Astrocyte of the hippocampus (primary cell): ENCODE results near the gene DHODH.
"Not testable (repeated sequence)": the region's sequence is repeated elsewhere in the genome, so short reads cannot be mapped to it uniquely, and the experiment has no call there.

Experiments
- DNase-seq: peaks from one replicate; pipeline ENCODE4 v3.0.0; 2011; ENCODE audit warnings: low read depth, low spot score

Gene DHODH

GRCh38 chr16:72008424-72009216 lies at the start of gene DHODH:
DHODH (plus strand) TSS chr16:72008744; CDS start chr16:72008765, 21 bp downstream.
- peak; percentile 99 for DNase-seq

GRCh38 chr16:71961066-71962039 lies 47.2 kb upstream of the DHODH start:
- DNase-seq, result peak; percentile 91

DNA sequence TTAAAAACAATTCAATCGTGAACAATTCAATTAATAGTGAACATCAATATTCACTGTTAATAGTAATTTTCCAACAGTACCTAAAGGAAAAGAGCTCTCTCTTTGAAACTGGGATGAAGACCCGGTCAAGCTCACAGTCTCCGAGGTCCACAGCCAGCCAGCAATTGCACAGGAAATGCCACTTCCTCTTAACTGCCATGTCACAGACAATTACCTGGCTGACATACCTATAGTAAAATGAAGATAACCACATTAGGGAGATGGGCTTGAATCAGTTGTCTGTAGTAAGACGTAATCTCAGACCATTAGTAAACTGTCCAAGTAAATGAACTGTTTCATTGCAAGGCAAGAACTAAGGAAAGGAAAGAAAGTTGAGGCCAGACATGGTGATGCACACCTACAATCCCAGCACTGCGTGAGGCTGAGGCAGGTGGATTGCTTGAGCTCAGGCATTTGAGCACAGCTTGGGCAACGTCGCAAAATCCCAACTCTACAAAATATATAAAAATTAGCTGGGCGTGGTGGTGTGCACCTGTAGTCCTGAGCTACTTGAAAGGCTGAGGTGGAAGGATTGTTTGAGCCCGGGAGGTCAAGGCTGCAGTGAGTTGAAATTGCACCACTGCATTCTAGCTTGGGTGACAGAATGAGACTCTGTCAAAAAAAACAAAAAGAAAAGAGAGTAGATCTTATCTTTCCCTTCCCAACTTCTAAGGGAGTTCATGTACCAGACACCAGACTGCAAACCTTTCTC lies 45.2 kb upstream of the DHODH start:
- DNase-seq, result no peak

DNA sequence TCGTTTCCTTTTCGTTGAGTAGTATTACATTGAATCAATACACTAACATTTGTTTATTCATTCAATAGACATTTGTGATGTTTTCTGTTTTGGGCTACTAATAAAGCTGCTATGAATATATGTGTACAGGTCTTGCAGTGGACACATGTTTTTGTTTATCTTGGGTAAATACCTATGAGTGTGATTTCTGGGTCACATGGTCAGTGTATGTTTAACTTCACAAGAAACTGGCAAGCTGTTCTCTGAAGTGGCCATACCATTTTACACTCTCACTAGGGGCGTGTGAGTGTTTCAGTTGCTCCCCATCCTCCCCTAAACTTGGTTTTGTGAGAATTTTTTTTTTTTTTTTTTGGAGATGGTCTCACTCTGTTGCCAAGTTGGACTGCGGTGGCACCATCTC lies 43.3 kb upstream of the DHODH start:
- DNase-seq, result no peak

DNA sequence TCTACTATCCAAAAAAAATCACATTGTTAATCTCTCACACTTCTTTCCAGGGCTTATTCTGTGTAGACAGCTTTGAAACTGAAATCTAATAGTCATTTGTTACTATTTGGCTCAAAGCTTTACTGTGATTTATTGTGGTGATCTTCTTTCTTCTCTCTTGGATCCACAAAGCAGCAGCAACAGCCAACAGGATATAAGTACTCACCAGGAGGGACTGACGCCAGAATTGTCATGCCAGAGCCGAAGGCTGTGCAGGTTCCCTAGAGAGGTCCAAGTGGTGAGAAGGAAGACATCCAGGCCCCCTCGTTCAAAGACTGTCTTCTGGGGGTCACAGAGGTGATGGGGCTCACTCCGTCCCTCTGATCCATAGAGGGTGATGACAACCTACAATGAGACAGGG lies 41.6 kb upstream of the DHODH start:
- no peak for DNase-seq

GRCh38 chr16:71969353-71969752 lies 39.2 kb upstream of the DHODH start:
- no peak for DNase-seq

- no peak for DNase-seq
Measured at GRCh38 chr16:71971571-71971970, 37.0 kb upstream of the DHODH start.

DNA sequence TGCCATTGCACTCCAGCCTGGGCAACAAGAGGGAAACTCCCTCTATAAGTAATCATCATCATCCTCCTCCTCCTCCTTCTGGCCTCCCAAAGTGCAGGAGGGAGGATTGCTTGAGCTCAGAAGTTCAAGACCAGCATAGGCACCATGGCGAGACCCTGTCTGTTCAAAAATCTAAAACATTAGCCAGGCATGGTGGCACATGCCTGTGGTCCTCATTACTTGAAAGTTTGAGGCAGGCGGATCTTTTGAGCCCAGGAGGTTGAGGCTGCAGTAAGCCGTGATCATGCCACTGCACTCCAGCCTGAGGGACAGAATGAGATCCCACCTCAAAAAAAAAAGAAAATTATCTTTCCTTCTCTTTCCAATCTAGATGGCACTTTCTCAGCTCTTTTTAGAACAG lies 36.2 kb upstream of the DHODH start:
- no peak for DNase-seq

- no peak for DNase-seq
Measured at GRCh38 chr16:71973001-71973400, 35.5 kb upstream of the DHODH start.

- no peak for DNase-seq
Measured at GRCh38 chr16:71974068-71974818, 34.3 kb upstream of the DHODH start.

DNA sequence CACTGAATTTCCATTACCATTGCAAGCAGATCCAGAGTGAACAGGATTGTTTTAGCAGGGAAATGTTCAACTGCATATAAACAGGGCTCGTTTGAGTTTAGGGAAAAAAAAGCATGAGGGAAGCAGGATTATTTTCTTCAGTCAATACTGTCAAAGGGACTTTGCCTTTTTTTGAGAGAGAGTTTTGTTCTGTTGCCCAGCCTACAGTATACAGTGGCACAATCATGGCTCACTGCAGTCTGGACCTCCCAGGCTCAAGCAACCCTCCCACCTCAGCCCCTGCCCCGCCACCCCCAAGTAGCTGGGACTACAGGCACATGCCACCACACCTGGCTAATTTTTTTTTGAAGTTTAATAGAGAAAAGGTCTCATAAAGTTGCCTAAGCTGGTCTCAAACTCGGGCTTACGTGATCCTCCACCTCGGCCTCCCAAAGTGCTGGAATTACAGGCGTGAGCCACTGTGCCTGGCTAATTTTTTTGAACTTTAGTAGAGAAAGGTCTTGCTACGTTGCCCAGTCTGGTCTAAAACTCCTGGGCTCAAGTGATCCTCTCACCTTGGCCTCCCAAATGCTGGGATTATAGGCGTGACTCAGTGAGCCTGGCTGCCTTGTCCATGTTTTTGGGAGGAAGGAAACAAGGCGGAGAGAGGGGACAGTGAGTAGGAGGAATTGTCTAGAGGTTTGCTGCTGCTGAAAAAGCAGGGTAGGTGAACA lies 23.1 kb upstream of the DHODH start:
- DNase-seq, result no peak

- DNase-seq, result no peak
Measured at GRCh38 chr16:71986131-71986530, 22.4 kb upstream of the DHODH start.

GRCh38 chr16:71995038-71995437 lies 13.5 kb upstream of the DHODH start:
- DNase-seq, result no peak

DNA sequence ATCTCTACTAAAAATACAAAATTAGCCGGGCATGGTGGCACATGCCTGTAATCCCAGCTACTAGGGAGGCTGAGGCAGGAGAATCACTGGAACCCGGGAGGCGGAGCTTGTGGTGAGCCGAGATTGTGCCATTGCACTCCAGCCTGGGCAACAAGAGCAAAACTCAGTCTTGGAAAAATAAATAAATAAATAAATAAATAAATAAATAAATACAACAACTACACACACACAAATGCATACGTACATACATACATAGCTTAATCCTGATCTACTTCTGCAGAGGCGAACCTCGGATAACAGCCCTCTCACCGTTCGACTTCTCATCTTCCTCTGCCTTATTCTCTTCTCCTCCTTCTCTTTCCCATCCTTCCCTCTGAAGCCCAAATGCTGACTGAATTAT lies 11.0 kb upstream of the DHODH start:
- not testable (repeated sequence) for DNase-seq

GRCh38 chr16:72001180-72001874 lies 7.2 kb upstream of the DHODH start:
- DNase-seq, result no peak

DNA sequence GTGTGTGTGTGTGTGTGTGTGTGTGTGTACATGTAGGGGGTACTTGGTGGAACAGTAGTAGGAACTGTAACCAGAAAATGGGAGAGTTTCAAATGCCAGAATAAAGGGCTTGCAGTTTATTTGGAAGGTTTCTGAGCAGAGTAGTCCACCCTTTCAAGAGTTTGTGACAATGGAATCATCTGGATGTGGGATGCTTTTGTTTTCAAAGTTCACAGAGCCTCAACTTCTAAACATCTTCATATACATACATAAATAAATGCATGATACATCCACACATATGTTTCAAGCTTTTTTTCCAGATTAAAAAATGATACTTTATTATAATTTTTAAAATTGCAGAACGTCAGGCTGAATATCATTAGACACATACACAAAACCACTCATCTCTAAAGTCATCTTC lies 5.9 kb upstream of the DHODH start:
- DNase-seq, result no peak

DNA sequence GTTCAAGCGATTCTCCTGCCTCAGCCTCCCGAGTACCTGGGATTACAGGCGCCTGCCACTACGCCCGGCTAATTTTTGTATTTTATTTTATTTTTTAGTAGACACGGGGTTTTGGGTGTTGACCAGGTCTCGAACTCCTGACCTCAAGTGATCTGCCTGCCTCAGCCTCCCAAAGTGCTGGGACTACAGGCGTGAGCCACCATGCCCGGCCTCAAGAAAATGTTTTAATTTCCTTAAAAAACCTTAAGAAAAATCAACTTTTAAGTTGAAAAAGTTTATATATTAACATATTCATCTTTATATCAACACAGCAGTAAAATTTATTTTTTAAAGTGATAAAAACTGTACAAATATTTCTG lies 500 bp upstream of the DHODH start:
- not testable (repeated sequence) for DNase-seq

DNA sequence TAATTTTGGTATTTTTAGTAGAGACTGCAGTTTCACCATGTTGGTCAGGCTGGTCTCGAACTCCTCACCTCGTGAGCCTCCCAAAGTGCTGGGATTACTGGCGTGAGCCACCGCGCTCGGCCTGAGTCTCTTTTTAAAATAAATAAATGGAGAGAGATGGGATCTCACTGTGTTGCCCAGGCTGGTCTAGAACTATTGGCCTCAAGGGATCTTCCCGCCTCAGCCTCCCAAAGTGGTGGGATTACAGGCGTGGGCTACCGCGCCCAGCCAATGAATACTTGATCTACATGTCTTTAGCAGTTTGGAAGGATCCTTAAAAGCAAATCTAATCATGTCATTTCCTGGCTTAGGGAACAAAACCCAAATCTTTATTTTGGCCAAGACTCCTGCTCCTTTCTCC lies 1.2 kb downstream of the DHODH start:
- DNase-seq, result no peak

- DNase-seq, result no peak
Measured at GRCh38 chr16:72012607-72013006, 4.1 kb downstream of the DHODH start.

DNA sequence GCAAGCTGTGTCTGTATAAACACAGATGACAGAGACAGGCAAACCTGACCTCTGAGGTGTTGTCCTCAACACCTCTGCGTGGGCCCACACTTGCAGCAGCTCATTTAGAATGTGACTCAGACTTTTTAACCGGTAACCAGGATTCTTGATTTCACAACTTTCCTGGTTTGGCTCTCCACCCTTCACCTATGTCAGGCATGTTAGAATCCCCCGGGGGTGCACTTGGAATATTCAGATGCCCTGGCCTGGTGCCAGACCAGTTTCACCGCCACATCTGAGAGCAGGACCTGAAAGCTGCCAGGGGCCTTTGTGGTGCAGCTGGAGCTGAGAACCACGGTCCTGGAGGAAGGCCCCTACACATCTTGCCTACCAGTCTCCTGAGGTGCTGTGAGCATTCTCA lies 4.8 kb downstream of the DHODH start:
- DNase-seq, result peak; percentile 67
